CD4-positive, alpha-beta T cell treated with Interleukin-21 for 1 hour (primary cell): ENCODE measurements around the gene RPUSD4.
"Not testable (repeated sequence)": the region's sequence is repeated elsewhere in the genome, so short reads cannot be mapped to it uniquely, and the experiment has no call there.

Source experiments
- DNase-seq: peaks from one replicate; pipeline ENCODE4 v3.0.0-alpha.2; 2020

RPUSD4 gene

GRCh38 chr11:126211236-126212088 lies at the start of gene RPUSD4, which contains the start of gene FAM118B:
Gene RPUSD4 (minus strand): TSS chr11:126211650. CDS start chr11:126211638, 12 bp downstream.
Gene FAM118B (plus strand): TSS chr11:126211782. CDS start chr11:126235002, 23,220 bp downstream.
- peak; percentile 97 for DNase-seq

- no peak for DNase-seq
Observed at GRCh38 chr11:126257764-126258163, 46.3 kb upstream of the RPUSD4 start.

GRCh38 chr11:126257144-126257543 lies 45.7 kb upstream of the RPUSD4 start:
- no peak for DNase-seq

GRCh38 chr11:126256216-126256615 lies 44.8 kb upstream of the RPUSD4 start:
- DNase-seq: no peak

GRCh38 chr11:126255507-126255906 lies 44.1 kb upstream of the RPUSD4 start:
- DNase-seq: not testable (repeated sequence)

GRCh38 chr11:126254819-126255218 lies 43.4 kb upstream of the RPUSD4 start:
- no peak for DNase-seq

GRCh38 chr11:126253265-126253664 lies 41.8 kb upstream of the RPUSD4 start:
- no peak for DNase-seq

- DNase-seq: no peak
Observed at GRCh38 chr11:126246636-126247035, 35.2 kb upstream of the RPUSD4 start.

- DNase-seq: no peak
Observed at GRCh38 chr11:126233391-126233790, 21.9 kb upstream of the RPUSD4 start.

GRCh38 chr11:126232683-126233082 lies 21.2 kb upstream of the RPUSD4 start:
- no peak for DNase-seq

GRCh38 chr11:126231725-126232459 lies 20.4 kb upstream of the RPUSD4 start:
- no peak for DNase-seq

- DNase-seq: no peak
Observed at GRCh38 chr11:126229858-126230540, 18.5 kb upstream of the RPUSD4 start.

GRCh38 chr11:126226334-126227084 lies 15.1 kb upstream of the RPUSD4 start:
- no peak for DNase-seq

GRCh38 chr11:126225295-126225665 lies 13.8 kb upstream of the RPUSD4 start:
- no peak for DNase-seq

GRCh38 chr11:126224647-126225294 lies 13.3 kb upstream of the RPUSD4 start:
- no peak for DNase-seq

- DNase-seq: no peak
Observed at GRCh38 chr11:126219547-126219946, 8.1 kb upstream of the RPUSD4 start.

GRCh38 chr11:126217491-126217890 lies 6.0 kb upstream of the RPUSD4 start:
- no peak for DNase-seq

GRCh38 chr11:126216526-126217305 lies 5.3 kb upstream of the RPUSD4 start:
- no peak for DNase-seq

GRCh38 chr11:126214841-126215240 lies 3.4 kb upstream of the RPUSD4 start:
- DNase-seq: no peak

- no peak for DNase-seq
Observed at GRCh38 chr11:126214441-126214840, 3.0 kb upstream of the RPUSD4 start.

- DNase-seq: no peak
Observed at GRCh38 chr11:126212089-126212660, 725 bp upstream of the RPUSD4 start.
